IMR-90 (cell line): ENCODE data around the gene AKAP12. TPM values are rescaled to one million over a fixed set of nuclear protein-coding genes. Genes with fewer than 3 reads are reported as not detected.

Experiments
- ATAC-seq: fragments of 200-7000 bp; cut with Tn5 transposase; 2 replicates; pipeline ENCODE4 v1.9.1; 2020; ENCODE audit warnings: low read depth, mild to moderate bottlenecking, moderate library complexity
- BruUV-seq: library from RNA; stranded (reverse); fragments of 400-500 nt; replicated peaks from 2 replicates; lab custom pipeline; 2021; lab: Mats Ljungman, UMichigan
- CTCF ChIA-PET: fragments of 300-600 bp; formaldehyde crosslinking; extraction: SDS; loops from one replicate; lab custom pipeline; 2021; ENCODE audit warnings: antibody characterized with exemption; lab: Yijun Ruan, JAX
- POLR2A ChIA-PET: fragments of 300-600 bp; sonication (Branson Sonifier 250); formaldehyde crosslinking; loops from one replicate; lab custom pipeline; 2022; ENCODE audit warnings: antibody characterized with exemption; ENCODE audit not compliant: unreplicated experiment; lab: Charles Lee
- DNase-seq: peaks from one replicate; pipeline ENCODE4 v3.0.0; 2013
- H2AFZ ChIP-seq: replicated peaks from 2 replicates; pipeline ENCODE3; 2013; ENCODE audit warnings: low read length, mild to moderate bottlenecking; ENCODE audit not compliant: poor library complexity
- H2AK5ac ChIP-seq: 2 replicates; pipeline ENCODE4 v1.6.1; 2013; ENCODE audit warnings: low read depth, low read length, inconsistent platforms
- H2AK9ac ChIP-seq: replicated peaks from 2 replicates; pipeline ENCODE3; 2013; ENCODE audit warnings: mild to moderate bottlenecking, low read depth, low read length, moderate library complexity; ENCODE audit not compliant: poor library complexity
- H2BK120ac ChIP-seq: 2 replicates; pipeline ENCODE4 v1.6.1; 2013; ENCODE audit warnings: low read depth, low read length, inconsistent platforms
- H2BK15ac ChIP-seq: 3 replicates; pipeline ENCODE4 v1.6.1; 2013; ENCODE audit warnings: low read depth, low read length, inconsistent platforms
- H2BK20ac ChIP-seq: 2 replicates; pipeline ENCODE4 v1.6.1; 2013; ENCODE audit warnings: low read depth, mild to moderate bottlenecking, inconsistent platforms, low read length, moderate library complexity
- H2BK5ac ChIP-seq: 2 replicates; pipeline ENCODE4 v1.6.1; 2013; ENCODE audit warnings: mild to moderate bottlenecking, low read depth, low read length, inconsistent platforms; ENCODE audit not compliant: poor library complexity, severe bottlenecking
- H3K14ac ChIP-seq: replicated peaks from 2 replicates; pipeline ENCODE4 v1.6.1; 2013; ENCODE audit warnings: low read depth, low read length, inconsistent platforms
- H3K18ac ChIP-seq: 2 replicates; pipeline ENCODE4 v1.6.1; 2013; ENCODE audit warnings: low read depth, low read length, control low read depth
- H3K23ac ChIP-seq: 2 replicates; pipeline ENCODE4 v1.6.1; 2013; ENCODE audit warnings: low read depth, low read length, inconsistent platforms
- H3K27ac ChIP-seq: 2 replicates; pipeline ENCODE4 v1.5.1; 2013; ENCODE audit warnings: mild to moderate bottlenecking, control low read depth, low read length; ENCODE audit not compliant: insufficient read depth
- H3K27me3 ChIP-seq: 2 replicates; pipeline ENCODE4 v1.6.1; 2013; ENCODE audit warnings: low read length; ENCODE audit not compliant: control insufficient read depth, insufficient read depth
- H3K36me3 ChIP-seq: 2 replicates; pipeline ENCODE4 v1.6.1; 2013; ENCODE audit warnings: low read length, mixed read lengths; ENCODE audit not compliant: control insufficient read depth, insufficient read depth
- H3K4ac ChIP-seq: 2 replicates; pipeline ENCODE4 v1.6.1; 2013; ENCODE audit warnings: low read depth, low read length, inconsistent platforms
- H3K4me1 ChIP-seq: 2 replicates; pipeline ENCODE4 v1.6.1; 2013; ENCODE audit warnings: low read length, mixed read lengths; ENCODE audit not compliant: control insufficient read depth, insufficient read depth
- H3K4me2 ChIP-seq: 2 replicates; pipeline ENCODE4 v1.6.1; 2013; ENCODE audit warnings: low read depth, mild to moderate bottlenecking, control low read depth, low read length, moderate library complexity
- H3K4me3 ChIP-seq: 2 replicates; pipeline ENCODE4 v1.5.1; 2013; ENCODE audit warnings: low read depth, mild to moderate bottlenecking, control low read depth, low read length, moderate library complexity; ENCODE audit not compliant: insufficient read depth
- H3K56ac ChIP-seq: 2 replicates; pipeline ENCODE4 v1.6.1; 2013; ENCODE audit warnings: low read length, inconsistent platforms; ENCODE audit not compliant: insufficient read depth; ENCODE audit errors: extremely low read depth
- H3K79me1 ChIP-seq, 2 experiments: 2 replicates each; pipeline ENCODE4 v1.6.1; 2013; ENCODE audit warnings: low read length in 2 of 2, inconsistent platforms in 1 of 2, low read depth in 1 of 2
- H3K9ac ChIP-seq: 2 replicates; pipeline ENCODE4 v1.6.1; 2013; ENCODE audit warnings: low read depth, low read length, control low read depth
- H3K9me1 ChIP-seq: 2 replicates; pipeline ENCODE4 v1.6.1; 2013; ENCODE audit warnings: low read length, inconsistent platforms; ENCODE audit not compliant: insufficient read depth
- H3K9me3 ChIP-seq: 2 replicates; pipeline ENCODE4 v1.6.1; 2013; ENCODE audit warnings: low read length; ENCODE audit not compliant: control insufficient read depth, insufficient read depth
- H4K20me1 ChIP-seq: 2 replicates; pipeline ENCODE4 v1.6.1; 2013; ENCODE audit warnings: low read length, inconsistent platforms; ENCODE audit not compliant: insufficient read depth
- H4K5ac ChIP-seq: 2 replicates; pipeline ENCODE4 v1.6.1; 2013; ENCODE audit warnings: mild to moderate bottlenecking, low read depth, low read length, control low read depth
- H4K8ac ChIP-seq, 2 experiments: 2 replicates each; pipeline ENCODE4 v1.6.1; 2013; ENCODE audit warnings: low read depth in 2 of 2, low read length in 2 of 2, control low read depth in 1 of 2, inconsistent platforms in 1 of 2
- H4K91ac ChIP-seq: 2 replicates; pipeline ENCODE4 v1.6.1; 2013; ENCODE audit warnings: low read depth, low read length, inconsistent platforms; ENCODE audit not compliant: insufficient read depth
- BHLHE40 ChIP-seq: fragments of 150-350 bp; IDR thresholded peaks from 2 replicates; pipeline ENCODE4 v1.6.1; 2016; ENCODE audit warnings: mild to moderate bottlenecking, low read depth, low read length
- CEBPB ChIP-seq: IDR thresholded peaks from 2 replicates; pipeline ENCODE4 v1.6.1; 2012; ENCODE audit warnings: low read depth, low read length, improper control_type of control experiment
- CHD1 ChIP-seq: IDR thresholded peaks from 2 replicates; pipeline ENCODE4 v1.6.1; 2012; ENCODE audit warnings: low read depth, low read length, improper control_type of control experiment
- FOS ChIP-seq: fragments of 150-350 bp; IDR thresholded peaks from 2 replicates; pipeline ENCODE4 v1.6.1; 2016; ENCODE audit warnings: low read depth, low read length
- MAFK ChIP-seq: IDR thresholded peaks from 2 replicates; pipeline ENCODE4 v1.6.1; 2012; ENCODE audit warnings: low read depth, low read length, improper control_type of control experiment
- MAZ ChIP-seq: IDR thresholded peaks from 2 replicates; pipeline ENCODE4 v1.6.1; 2012; ENCODE audit warnings: low read depth, mild to moderate bottlenecking, low read length, improper control_type of control experiment, moderate library complexity, borderline replicate concordance
- MXI1 ChIP-seq: IDR thresholded peaks from 2 replicates; pipeline ENCODE4 v1.6.1; 2012; ENCODE audit warnings: low read depth, mild to moderate bottlenecking, low read length, moderate library complexity, borderline replicate concordance
- NFE2L2 ChIP-seq: fragments of 150-350 bp; IDR thresholded peaks from 2 replicates; pipeline ENCODE4 v1.6.1; 2016; ENCODE audit warnings: low read depth, mild to moderate bottlenecking, low read length
- POLR2A ChIP-seq: IDR thresholded peaks from 2 replicates; pipeline ENCODE4 v1.6.1; 2012; ENCODE audit warnings: mild to moderate bottlenecking, low read depth, low read length
- RAD21 ChIP-seq: IDR thresholded peaks from 2 replicates; pipeline ENCODE4 v1.6.1; 2012; ENCODE audit warnings: low read length, improper control_type of control experiment
- RCOR1 ChIP-seq: IDR thresholded peaks from 2 replicates; pipeline ENCODE4 v1.6.1; 2012; ENCODE audit warnings: mild to moderate bottlenecking, low read length, improper control_type of control experiment; ENCODE audit not compliant: insufficient replicate concordance
- RFX5 ChIP-seq: IDR thresholded peaks from 2 replicates; pipeline ENCODE4 v1.8.0; 2012; ENCODE audit warnings: low read depth, mild to moderate bottlenecking, low read length, moderate library complexity
- SMC3 ChIP-seq: fragments of 150-350 bp; IDR thresholded peaks from 2 replicates; pipeline ENCODE4 v1.6.1; 2016; ENCODE audit warnings: low read depth, mild to moderate bottlenecking, antibody characterized with exemption, low read length, moderate library complexity
- WGBS, 2 experiments: methylation state at CpG; one replicate each; pipeline versions ENCODE4 v1.1.5 to v1.1.7; 2013; ENCODE audit warnings: missing lambda C conversion rate in 2 of 2; ENCODE audit not compliant: insufficient read length in 1 of 2; ENCODE audit errors: extremely low coverage in 2 of 2; 5-methylcytosine and 5-hydroxymethylcytosine counted together
- dilution Hi-C: fragments of 300-500 bp; cut with HindIII; formaldehyde crosslinking; loops from one replicate; pipeline ENCODE4 v1.14.3; 2018; ENCODE audit warnings: low sequenced_read_pairs; ENCODE audit not compliant: unreplicated experiment
- in situ Hi-C: fragments of 300-500 bp; cut with MboI; formaldehyde crosslinking; loops from 3 replicates; pipeline ENCODE4 v1.14.3; 2019; ENCODE audit warnings: low sequenced_read_pairs, inconsistent platforms, mixed read lengths
- intact Hi-C: fragments of 100-400 bp; cut with micrococcal nuclease; formaldehyde crosslinking; loops from 2 replicates; pipeline ENCODE4 v1.10.0; 2022
- polyA plus RNA-seq, 3 experiments: library from polyadenylated mRNA; depleted of rRNA; stranded (reverse); fragments of >200 nt; gene quantifications; 2 replicates each; pipeline ENCODE4 v1.2.3, GENCODE V29; 2012; ENCODE audit warnings: low replicate concordance in 1 of 3
- total RNA-seq: library from RNA; depleted of rRNA; stranded (reverse); fragments of >200 nt; gene quantifications from 2 replicates; pipeline ENCODE4 v1.2.3, GENCODE V29; 2012
- TF ChIP-seq, protein P1 (sequence below): fragments of 150-350 bp; IDR thresholded peaks from 2 replicates; pipeline ENCODE4 v1.6.1; 2017; ENCODE audit warnings: mild to moderate bottlenecking, antibody characterized with exemption, low read length, low read depth
- TF ChIP-seq, protein P2 (sequence below): fragments of 150-350 bp; IDR thresholded peaks from 2 replicates; pipeline ENCODE4 v1.6.1; 2016; ENCODE audit warnings: low read depth, mild to moderate bottlenecking, low read length, moderate library complexity, borderline replicate concordance
- TF ChIP-seq, protein P3 (sequence below): conservative IDR thresholded peaks from 2 replicates; pipeline ENCODE4 v1.5.1; 2012; ENCODE audit warnings: mild to moderate bottlenecking, low read depth, low read length, improper control_type of control experiment

The AKAP12 gene
- total and polyA plus RNA-seq, 2 of the 4 experiments (the other 2 are of a cell fraction): 56.0 to 118 TPM

DNA sequence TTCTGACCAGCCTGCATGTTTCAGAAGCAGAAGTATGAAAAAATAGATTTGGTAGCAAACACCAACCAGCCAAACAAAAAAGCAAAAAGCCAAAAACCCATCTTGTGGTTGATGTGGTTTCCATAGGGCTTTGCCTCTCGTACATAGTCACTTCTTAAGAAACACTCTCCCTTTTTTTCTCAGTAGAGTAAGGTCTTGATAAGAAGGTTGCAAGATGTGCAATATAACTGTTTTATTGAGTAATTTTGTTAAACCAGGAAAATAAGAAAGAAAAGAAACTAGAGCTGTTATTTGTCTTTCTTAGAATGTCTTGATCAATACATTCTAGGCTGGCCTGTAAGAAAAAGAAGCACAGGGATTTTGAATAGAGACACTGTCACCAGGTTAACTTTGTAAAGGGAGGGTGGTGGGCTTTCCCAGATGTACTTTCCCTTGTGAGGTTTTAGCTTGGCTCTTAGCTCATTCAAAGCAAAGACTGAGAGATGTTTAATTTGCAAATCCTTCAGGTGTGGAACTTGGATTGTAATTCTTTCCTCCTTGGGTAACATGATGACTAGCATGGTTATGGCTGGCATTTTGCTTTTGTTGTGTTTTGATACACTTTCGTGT is 49.7 kb downstream of the AKAP12 start:
- POLR2A ChIA-PET: no interaction called here
- Histone ChIP-seq H2AK9ac (no peak overlapping the region), H2BK120ac (no peak overlapping the region), H3K9ac (no peak overlapping the region), H3K36me3 (no peaks in the 10 kb centered on the region), H4K5ac (no peak overlapping the region), H3K56ac (no peak overlapping the region), H2BK15ac (peak overlapping the region; percentile 55; the same call in 1 of the 3 replicates), H3K9me3 (no peaks in the 10 kb centered on the region), H2BK20ac (peak overlapping the region; percentile 16; the same call in 1 of the 2 replicates), H3K27ac (no peak overlapping the region), H3K4me2 (no peak overlapping the region), H2AFZ (no peak overlapping the region), H4K91ac (no peak overlapping the region), H3K4ac (no peak overlapping the region; the same call in 1 of the 2 replicates), H3K9me1 (peaks cover 10% of the 10 kb centered on the region), H3K79me1 (peaks cover 3 to 13% of the 10 kb centered on the region in 2 experiments; a peak in 3 of 4 replicates), H3K18ac (peak overlapping the region; percentile 48; the same call in 1 of the 2 replicates), H3K4me1 (peaks cover 26% of the 10 kb centered on the region), H3K4me3 (no peak overlapping the region), H2BK5ac (no peak overlapping the region), H2AK5ac (peak overlapping the region; percentile 56; the same call in 1 of the 2 replicates), H4K8ac (peak overlapping the region in 1 of 2 experiments; percentile 48; a peak in 2 of 4 replicates), H3K27me3 (no peaks in the 10 kb centered on the region), H3K14ac (no peak overlapping the region), H4K20me1 (no peaks in the 10 kb centered on the region), H3K23ac (no peak overlapping the region)
- ATAC-seq: no peak
- no TSS peak for BruUV-seq
- no peak for DNase-seq
- in situ Hi-C loops: no loop called here
- CTCF ChIA-PET: interaction anchor here (0.5 kb wide), 1 partner anchor 114 kb away, joined by 5 read pairs; no protein-coding TSS in a partner anchor
- no CpG with 5 or more reads among the region's 2 CpGs for WGBS, 2 experiments
- intact Hi-C loops: no loop called here
- TF ChIP-seq RFX5 (no peak), POLR2A (no peak), RAD21 (no peak), BHLHE40 (no peak), SMC3 (no peak), CEBPB (no peak), FOS (no peak), NFE2L2 (no peak), MAZ (no peak), CHD1 (no peak), MAFK (no peak), MXI1 (no peak), RCOR1 (no peak)
- TF ChIP-seq, protein P1, sequence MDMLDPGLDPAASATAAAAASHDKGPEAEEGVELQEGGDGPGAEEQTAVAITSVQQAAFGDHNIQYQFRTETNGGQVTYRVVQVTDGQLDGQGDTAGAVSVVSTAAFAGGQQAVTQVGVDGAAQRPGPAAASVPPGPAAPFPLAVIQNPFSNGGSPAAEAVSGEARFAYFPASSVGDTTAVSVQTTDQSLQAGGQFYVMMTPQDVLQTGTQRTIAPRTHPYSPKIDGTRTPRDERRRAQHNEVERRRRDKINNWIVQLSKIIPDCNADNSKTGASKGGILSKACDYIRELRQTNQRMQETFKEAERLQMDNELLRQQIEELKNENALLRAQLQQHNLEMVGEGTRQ: no peak
- TF ChIP-seq, protein P2, sequence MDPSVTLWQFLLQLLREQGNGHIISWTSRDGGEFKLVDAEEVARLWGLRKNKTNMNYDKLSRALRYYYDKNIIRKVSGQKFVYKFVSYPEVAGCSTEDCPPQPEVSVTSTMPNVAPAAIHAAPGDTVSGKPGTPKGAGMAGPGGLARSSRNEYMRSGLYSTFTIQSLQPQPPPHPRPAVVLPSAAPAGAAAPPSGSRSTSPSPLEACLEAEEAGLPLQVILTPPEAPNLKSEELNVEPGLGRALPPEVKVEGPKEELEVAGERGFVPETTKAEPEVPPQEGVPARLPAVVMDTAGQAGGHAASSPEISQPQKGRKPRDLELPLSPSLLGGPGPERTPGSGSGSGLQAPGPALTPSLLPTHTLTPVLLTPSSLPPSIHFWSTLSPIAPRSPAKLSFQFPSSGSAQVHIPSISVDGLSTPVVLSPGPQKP: no peak
- TF ChIP-seq, protein P3, sequence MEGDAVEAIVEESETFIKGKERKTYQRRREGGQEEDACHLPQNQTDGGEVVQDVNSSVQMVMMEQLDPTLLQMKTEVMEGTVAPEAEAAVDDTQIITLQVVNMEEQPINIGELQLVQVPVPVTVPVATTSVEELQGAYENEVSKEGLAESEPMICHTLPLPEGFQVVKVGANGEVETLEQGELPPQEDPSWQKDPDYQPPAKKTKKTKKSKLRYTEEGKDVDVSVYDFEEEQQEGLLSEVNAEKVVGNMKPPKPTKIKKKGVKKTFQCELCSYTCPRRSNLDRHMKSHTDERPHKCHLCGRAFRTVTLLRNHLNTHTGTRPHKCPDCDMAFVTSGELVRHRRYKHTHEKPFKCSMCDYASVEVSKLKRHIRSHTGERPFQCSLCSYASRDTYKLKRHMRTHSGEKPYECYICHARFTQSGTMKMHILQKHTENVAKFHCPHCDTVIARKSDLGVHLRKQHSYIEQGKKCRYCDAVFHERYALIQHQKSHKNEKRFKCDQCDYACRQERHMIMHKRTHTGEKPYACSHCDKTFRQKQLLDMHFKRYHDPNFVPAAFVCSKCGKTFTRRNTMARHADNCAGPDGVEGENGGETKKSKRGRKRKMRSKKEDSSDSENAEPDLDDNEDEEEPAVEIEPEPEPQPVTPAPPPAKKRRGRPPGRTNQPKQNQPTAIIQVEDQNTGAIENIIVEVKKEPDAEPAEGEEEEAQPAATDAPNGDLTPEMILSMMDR: no peak
- dilution Hi-C loops: no loop called here
